ENCODE data around the gene ASCC1.

ASCC1 gene

DNA sequence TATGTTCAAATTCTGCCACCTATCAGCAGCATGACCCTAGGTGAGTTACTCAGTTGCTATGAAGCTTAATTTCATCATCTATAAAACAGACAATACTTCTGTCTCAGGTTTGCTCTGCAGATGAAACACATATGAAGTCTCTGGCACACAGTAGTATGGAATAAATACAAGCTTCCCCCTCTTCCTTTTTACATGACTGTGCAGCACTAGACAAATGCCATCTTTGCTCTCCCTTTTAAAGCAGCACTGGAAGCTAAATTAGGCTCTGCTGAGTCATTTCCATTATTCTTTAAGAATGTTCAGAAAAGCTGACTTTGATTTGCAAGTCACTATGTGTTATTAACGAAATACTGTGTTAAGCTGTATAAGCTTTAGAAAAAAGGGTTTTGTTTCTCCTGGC lies 40.9 kb downstream of the ASCC1 start:
- Histone ChIP-seq H3K36me3 (ENCODE audit: insufficient read depth, insufficient read length, low read length) (peaks cover 5% of the 10 kb centered on the region), H3K9ac (ENCODE audit: insufficient read length, low read depth) (no peak overlapping the region), H3K9me3 (ENCODE audit: insufficient read depth, low read length) (no peaks in the 10 kb centered on the region), H3K27me3 (ENCODE audit: insufficient read depth, insufficient read length) (no peaks in the 10 kb centered on the region), H3K4me1 (ENCODE audit: insufficient read depth, insufficient read length) (no peaks in the 10 kb centered on the region), H3K4me3 (ENCODE audit: insufficient read length, low read depth) (no peak overlapping the region)
- no peak for DNase-seq (ENCODE audit: low read depth, low spot score)
- no peak for TF ChIP-seq SUZ12 (IDR thresholded peaks at IDR 0.05; ENCODE audit: extremely low read depth, insufficient read depth, insufficient read length)
- TF ChIP-seq YY1 (IDR thresholded peaks at IDR 0.05; ENCODE audit: insufficient read depth, insufficient read length), result no peak

DNA sequence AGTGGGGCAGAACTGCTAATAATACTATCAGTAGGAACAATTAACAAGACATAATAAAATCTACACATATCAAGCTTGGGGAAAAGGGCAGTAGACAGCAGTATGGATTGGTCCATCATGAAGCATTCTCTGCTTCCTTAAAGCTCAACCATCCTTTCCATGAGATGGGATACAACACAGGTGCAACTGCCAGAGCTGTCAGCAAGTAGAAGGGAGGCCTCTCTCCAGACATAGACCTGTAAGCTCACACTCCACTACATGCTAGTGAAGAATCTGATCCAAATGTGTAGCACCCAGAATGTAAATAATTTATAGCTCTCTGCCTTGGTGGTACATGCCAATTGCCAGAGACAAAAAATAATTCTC lies 41.8 kb downstream of the ASCC1 start:
- Histone ChIP-seq H3K27me3 (ENCODE audit: insufficient read depth, insufficient read length) (no peaks in the 10 kb centered on the region), H3K9ac (ENCODE audit: insufficient read length, low read depth) (no peak overlapping the region), H3K4me1 (ENCODE audit: insufficient read depth, insufficient read length) (no peaks in the 10 kb centered on the region), H3K9me3 (ENCODE audit: insufficient read depth, low read length) (no peaks in the 10 kb centered on the region), H3K36me3 (ENCODE audit: insufficient read depth, insufficient read length, low read length) (peaks cover 5% of the 10 kb centered on the region), H3K4me3 (ENCODE audit: insufficient read length, low read depth) (no peak overlapping the region)
- DNase-seq (ENCODE audit: low read depth, low spot score), result no peak
- TF ChIP-seq SUZ12 (IDR thresholded peaks at IDR 0.05; ENCODE audit: extremely low read depth, insufficient read depth, insufficient read length) (no peak), YY1 (IDR thresholded peaks at IDR 0.05; ENCODE audit: insufficient read depth, insufficient read length) (no peak), ZNF274 (IDR thresholded peaks at IDR 0.05; ENCODE audit: low read depth, low read length) (no peak)

DNA sequence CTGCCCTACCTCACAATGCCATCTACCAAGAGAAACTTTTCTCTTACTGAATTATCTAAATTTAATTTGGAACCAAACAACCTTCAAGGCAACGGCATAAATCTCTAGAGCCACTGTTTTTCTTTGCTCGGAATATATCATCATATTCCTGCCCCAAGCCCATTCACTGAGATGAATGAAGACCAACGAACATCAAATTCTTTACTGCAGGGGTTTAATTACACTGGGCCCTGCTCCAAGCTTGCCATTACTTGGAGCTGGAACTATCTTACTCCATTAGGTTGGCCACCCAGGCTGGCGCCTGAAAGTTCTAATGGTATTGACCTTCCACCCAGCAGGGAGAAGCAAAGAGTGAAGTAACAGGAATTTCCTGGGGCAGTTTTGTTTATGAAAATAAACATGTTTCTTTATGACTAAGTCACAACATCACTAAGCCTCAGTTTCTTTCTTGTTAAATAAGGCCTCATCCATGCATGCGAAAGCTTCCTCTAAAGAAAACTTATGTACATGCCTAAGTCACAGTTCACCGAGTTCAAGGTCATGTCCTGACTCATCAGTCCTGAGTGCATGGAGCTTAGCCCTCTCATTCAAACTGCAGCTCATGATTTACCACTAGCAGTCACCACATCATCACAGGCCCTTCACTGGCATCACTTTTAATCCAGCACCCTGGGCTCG lies 42.3 kb downstream of the ASCC1 start:
- H3K9ac ChIP-seq (ENCODE audit: insufficient read length, low read depth), result no peak overlapping the region
- no peak for TF ChIP-seq YY1 (IDR thresholded peaks at IDR 0.05; ENCODE audit: insufficient read depth, insufficient read length)
- no peak for TF ChIP-seq ZNF274 (IDR thresholded peaks at IDR 0.05; ENCODE audit: low read depth, low read length)
- no peak for TF ChIP-seq SUZ12 (IDR thresholded peaks at IDR 0.05; ENCODE audit: extremely low read depth, insufficient read depth, insufficient read length)
- H3K4me1 ChIP-seq (ENCODE audit: insufficient read depth, insufficient read length), result no peaks in the 10 kb centered on the region
- peaks cover 5% of the 10 kb centered on the region for H3K36me3 ChIP-seq (ENCODE audit: insufficient read depth, insufficient read length, low read length)
- H3K27me3 ChIP-seq (ENCODE audit: insufficient read depth, insufficient read length), result no peaks in the 10 kb centered on the region
- no peak overlapping the region for H3K4me3 ChIP-seq (ENCODE audit: insufficient read length, low read depth)
- DNase-seq (ENCODE audit: low read depth, low spot score), result no peak
- no peaks in the 10 kb centered on the region for H3K9me3 ChIP-seq (ENCODE audit: insufficient read depth, low read length)

DNA sequence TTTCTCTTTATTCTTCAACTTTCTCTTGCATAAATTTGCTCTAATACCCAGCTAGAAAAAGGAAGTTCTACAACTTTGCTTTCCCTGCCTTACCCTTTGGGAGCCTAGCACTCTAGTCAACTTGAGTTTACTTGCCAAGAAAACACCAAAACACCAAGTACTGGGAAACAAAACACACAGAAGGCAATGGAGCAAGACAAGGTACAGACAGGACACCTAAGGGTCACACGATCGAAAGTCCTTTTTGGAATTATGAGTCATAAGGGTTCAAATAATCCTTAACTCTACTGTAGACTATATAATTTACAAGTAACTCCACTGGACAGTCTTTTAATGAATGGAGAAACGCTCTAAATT lies 42.8 kb downstream of the ASCC1 start:
- Histone ChIP-seq H3K36me3 (ENCODE audit: insufficient read depth, insufficient read length, low read length) (peaks cover under 1% of the 10 kb centered on the region), H3K4me3 (ENCODE audit: insufficient read length, low read depth) (no peak overlapping the region), H3K27me3 (ENCODE audit: insufficient read depth, insufficient read length) (no peaks in the 10 kb centered on the region), H3K9ac (ENCODE audit: insufficient read length, low read depth) (no peak overlapping the region), H3K9me3 (ENCODE audit: insufficient read depth, low read length) (no peaks in the 10 kb centered on the region), H3K4me1 (ENCODE audit: insufficient read depth, insufficient read length) (no peaks in the 10 kb centered on the region)
- TF ChIP-seq YY1 (IDR thresholded peaks at IDR 0.05; ENCODE audit: insufficient read depth, insufficient read length) (no peak), ZNF274 (IDR thresholded peaks at IDR 0.05; ENCODE audit: low read depth, low read length) (no peak), SUZ12 (IDR thresholded peaks at IDR 0.05; ENCODE audit: extremely low read depth, insufficient read depth, insufficient read length) (no peak)
- DNase-seq (ENCODE audit: low read depth, low spot score), result no peak

DNA sequence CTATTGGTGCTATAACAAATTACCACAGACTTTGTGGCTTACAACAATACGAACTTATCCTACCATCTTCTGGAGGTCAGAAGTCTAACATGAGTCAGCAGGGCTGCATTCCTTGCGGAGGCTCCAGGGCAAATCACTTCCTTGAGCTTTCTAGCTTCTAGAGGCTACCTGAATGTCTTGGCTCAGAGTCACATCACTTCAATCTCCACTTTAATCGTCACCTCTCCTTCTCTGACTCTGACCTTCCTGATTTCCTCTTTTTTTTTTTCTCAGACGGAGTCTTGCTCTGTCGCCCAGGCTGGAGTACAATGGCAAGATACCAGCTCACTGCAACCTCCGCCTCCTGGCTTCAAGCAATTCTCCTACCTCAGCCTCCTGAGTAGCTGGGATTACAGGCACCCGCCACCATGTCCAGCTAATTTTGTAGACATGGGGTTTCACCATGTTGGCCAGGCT lies 44.9 kb downstream of the ASCC1 start:
- H3K9me3 ChIP-seq (ENCODE audit: insufficient read depth, low read length), result no peaks in the 10 kb centered on the region
- no peaks in the 10 kb centered on the region for H3K36me3 ChIP-seq (ENCODE audit: insufficient read depth, insufficient read length, low read length)
- H3K4me3 ChIP-seq (ENCODE audit: insufficient read length, low read depth), result no peak overlapping the region
- TF ChIP-seq ZNF274 (IDR thresholded peaks at IDR 0.05; ENCODE audit: low read depth, low read length) (no peak), YY1 (IDR thresholded peaks at IDR 0.05; ENCODE audit: insufficient read depth, insufficient read length) (no peak), SUZ12 (IDR thresholded peaks at IDR 0.05; ENCODE audit: extremely low read depth, insufficient read depth, insufficient read length) (no peak)
- no peaks in the 10 kb centered on the region for H3K4me1 ChIP-seq (ENCODE audit: insufficient read depth, insufficient read length)
- no peak overlapping the region for H3K9ac ChIP-seq (ENCODE audit: insufficient read length, low read depth)
- DNase-seq (ENCODE audit: low read depth, low spot score), result peak; percentile 3
- H3K27me3 ChIP-seq (ENCODE audit: insufficient read depth, insufficient read length), result no peaks in the 10 kb centered on the region

DNA sequence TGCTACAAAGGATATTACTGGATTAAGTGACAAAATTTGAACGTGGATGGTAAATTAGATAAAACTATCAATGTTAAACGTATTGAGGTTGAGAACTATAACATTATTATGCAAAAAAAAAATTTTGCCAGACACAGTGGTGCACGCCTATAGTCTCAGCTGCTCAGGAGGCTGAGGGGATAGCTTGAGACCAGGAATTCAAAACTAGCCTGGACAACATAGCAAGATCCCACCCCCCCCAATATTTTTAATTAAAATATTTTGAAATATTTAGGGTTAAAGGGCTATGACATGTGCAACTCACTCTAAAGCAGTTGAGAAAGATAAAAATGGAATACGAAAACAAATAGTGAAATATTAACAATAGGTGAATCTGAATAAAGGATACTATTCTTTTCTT lies 45.3 kb downstream of the ASCC1 start:
- Histone ChIP-seq H3K9me3 (ENCODE audit: insufficient read depth, low read length) (no peaks in the 10 kb centered on the region), H3K4me3 (ENCODE audit: insufficient read length, low read depth) (no peak overlapping the region), H3K27me3 (ENCODE audit: insufficient read depth, insufficient read length) (no peaks in the 10 kb centered on the region), H3K4me1 (ENCODE audit: insufficient read depth, insufficient read length) (no peaks in the 10 kb centered on the region), H3K36me3 (ENCODE audit: insufficient read depth, insufficient read length, low read length) (no peaks in the 10 kb centered on the region), H3K9ac (ENCODE audit: insufficient read length, low read depth) (no peak overlapping the region)
- no peak for DNase-seq (ENCODE audit: low read depth, low spot score)
- TF ChIP-seq YY1 (IDR thresholded peaks at IDR 0.05; ENCODE audit: insufficient read depth, insufficient read length), result no peak

DNA sequence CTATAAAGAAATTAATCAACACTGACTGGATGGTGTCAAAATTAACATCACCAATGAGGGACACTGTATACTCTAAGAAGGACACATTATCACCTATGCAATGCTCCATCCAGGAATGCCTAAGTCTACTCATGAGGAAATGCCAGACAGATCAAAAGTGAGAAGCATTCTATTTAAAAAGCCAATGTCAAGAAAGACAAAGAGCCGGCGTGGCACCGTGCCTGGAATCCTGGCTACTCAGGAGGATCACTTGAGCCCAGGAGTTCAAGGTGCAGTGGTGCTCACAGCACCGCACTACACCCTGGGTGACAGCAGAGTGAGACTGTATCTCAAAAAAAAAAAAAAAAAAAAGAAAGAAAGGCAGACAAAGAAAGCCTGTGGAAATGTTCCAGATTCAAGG lies 45.8 kb downstream of the ASCC1 start:
- H3K9me3 ChIP-seq (ENCODE audit: insufficient read depth, low read length), result no peaks in the 10 kb centered on the region
- no peaks in the 10 kb centered on the region for H3K4me1 ChIP-seq (ENCODE audit: insufficient read depth, insufficient read length)
- no peak overlapping the region for H3K4me3 ChIP-seq (ENCODE audit: insufficient read length, low read depth)
- no peak for DNase-seq (ENCODE audit: low read depth, low spot score)
- H3K9ac ChIP-seq (ENCODE audit: insufficient read length, low read depth), result no peak overlapping the region
- no peaks in the 10 kb centered on the region for H3K36me3 ChIP-seq (ENCODE audit: insufficient read depth, insufficient read length, low read length)
- TF ChIP-seq ZNF274 (IDR thresholded peaks at IDR 0.05; ENCODE audit: low read depth, low read length), result no peak
- no peaks in the 10 kb centered on the region for H3K27me3 ChIP-seq (ENCODE audit: insufficient read depth, insufficient read length)

DNA sequence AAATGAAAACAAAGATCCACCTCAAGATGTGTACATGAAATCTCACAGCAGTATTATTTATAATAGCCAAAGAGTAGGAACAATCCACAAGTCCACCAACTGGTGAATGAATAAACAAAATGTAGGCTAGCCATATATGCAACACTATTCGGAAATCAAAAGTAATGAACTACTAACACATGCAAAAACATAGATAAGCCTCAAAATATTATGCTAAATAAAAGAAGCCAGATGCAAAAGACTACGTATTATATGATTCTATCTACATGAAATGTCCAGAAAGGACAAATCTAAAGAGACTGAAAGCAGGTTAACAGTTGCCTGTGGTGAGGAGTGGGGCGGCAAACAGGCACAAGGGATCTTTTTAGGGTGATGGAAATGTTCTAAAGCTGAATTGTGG lies 49.0 kb downstream of the ASCC1 start:
- Histone ChIP-seq H3K4me3 (ENCODE audit: insufficient read length, low read depth) (no peak overlapping the region), H3K27me3 (ENCODE audit: insufficient read depth, insufficient read length) (no peaks in the 10 kb centered on the region), H3K36me3 (ENCODE audit: insufficient read depth, insufficient read length, low read length) (no peaks in the 10 kb centered on the region), H3K9ac (ENCODE audit: insufficient read length, low read depth) (no peak overlapping the region), H3K4me1 (ENCODE audit: insufficient read depth, insufficient read length) (no peaks in the 10 kb centered on the region), H3K9me3 (ENCODE audit: insufficient read depth, low read length) (no peaks in the 10 kb centered on the region)
- TF ChIP-seq YY1 (IDR thresholded peaks at IDR 0.05; ENCODE audit: insufficient read depth, insufficient read length) (no peak), SUZ12 (IDR thresholded peaks at IDR 0.05; ENCODE audit: extremely low read depth, insufficient read depth, insufficient read length) (no peak), ZNF274 (IDR thresholded peaks at IDR 0.05; ENCODE audit: low read depth, low read length) (no peak)
- no peak for DNase-seq (ENCODE audit: low read depth, low spot score)

All from NT2/D1 (cell line).